Heart left ventricle (tissue), 13 donors: ENCODE data around the gene U2SURP.

Experiments used
- CTCF ChIP-seq, 12 donors: fragments of 200-600 bp; sonication (generic) in 4 of 12; IDR thresholded peaks; one replicate each; pipeline versions ENCODE4 v1.5.0 to v1.8.0; 2018 to 2022; ENCODE audit warnings: antibody characterized with exemption in 12 of 12, mild to moderate bottlenecking in 5 of 12
- POLR2A ChIP-seq, 2 donors: fragments of 450-650 bp; IDR thresholded peaks; one replicate each; pipeline ENCODE4 v1.6.1; 2017; ENCODE audit warnings: antibody characterized with exemption in 2 of 2, mild to moderate bottlenecking in 2 of 2, moderate library complexity in 2 of 2
- donor health status: ischemic (EF 13 %, LVEDD 7.1; RV severe dilation, severe dysfunction).
- donor health status: DM: no; HTN: yes; CAD: no.
- donor health status: DM: no; HTN: no; CAD: no.
- donor health status: ischemic (EF 25% LVEDD 6.9; RV normal size, moderate dysfunction).
- donor health status: ischemic (EF 25% LVEDD 5.7; RV mildly dilated, moderate dysfunction).
- donor health status: ischemic (EF 35%, LVEDD 5.7; RV mildly dilated, moderate dysfunction).
- donor health status: nonischemic (EF 11% LVEDD 7.7; RV severe dilation, severe dysfunction).
- donor health status: DM: yes; HTN: yes; CAD: no.
- donor health status: PGD.
- donor health status: ischemic (EF 29% LVEDD 5.4; RV normal size, mild dysfunction).
- donor health status: nonischemic (EF 23%, LVEDD 6.1; RV moderate dilation, normal function).

- TF ChIP-seq CTCF (IDR thresholded peaks at IDR 0.05) (no peak), POLR2A (IDR thresholded peaks at IDR 0.05) (no peak)
These were observed 2.9 kb upstream of the U2SURP start for GRCh38 chr3:142998439-142998838.
